ENCODE data around the gene PIEZO2. TPM values are rescaled to one million over a fixed set of nuclear protein-coding genes. Genes with fewer than 3 reads are reported as not detected.
"Not testable (repeated sequence)": the region's sequence is repeated elsewhere in the genome, so short reads cannot be mapped to it uniquely, and the experiment has no call there.

PIEZO2 gene
- total RNA-seq, 1 donor from 2014 or later = 0.46 TPM

- intact Hi-C loops (cut with DNase I) = no loop called here
- DNase-seq (ENCODE audit: low spot score) = no peak
These were observed 199.7 kb downstream of the PIEZO2 start for GRCh38 chr18:10949655-10950054.

- intact Hi-C loops (cut with DNase I) = no loop called here
- no peak for DNase-seq (ENCODE audit: low spot score)
These were observed 200.9 kb downstream of the PIEZO2 start for GRCh38 chr18:10948421-10948820.

- no peak for DNase-seq (ENCODE audit: low spot score)
- intact Hi-C loops (cut with DNase I) = no loop called here
These were observed 203.3 kb downstream of the PIEZO2 start for GRCh38 chr18:10946058-10946457.

GRCh38 chr18:10942998-10943397 is 206.4 kb downstream of the PIEZO2 start:
- DNase-seq (ENCODE audit: low spot score) = no peak
- intact Hi-C loops (cut with DNase I) = no loop called here

GRCh38 chr18:10939822-10940221 is 209.5 kb downstream of the PIEZO2 start:
- intact Hi-C loops (cut with DNase I) = no loop called here

GRCh38 chr18:10937743-10938640 is 211.4 kb downstream of the PIEZO2 start:
- intact Hi-C loops (cut with DNase I) = no loop called here
- no peak for DNase-seq (ENCODE audit: low spot score)

More at GRCh38 chr18:10939822-10940221, 209.5 kb downstream of the PIEZO2 start:
- no peak for DNase-seq (ENCODE audit: low spot score)

GRCh38 chr18:10936176-10937053 is 213.0 kb downstream of the PIEZO2 start:
- DNase-seq (ENCODE audit: low spot score) = no peak
- intact Hi-C loops (cut with DNase I) = no loop called here

GRCh38 chr18:10935588-10935987 is 213.8 kb downstream of the PIEZO2 start:
- no peak for DNase-seq (ENCODE audit: low spot score)
- intact Hi-C loops (cut with DNase I) = no loop called here

GRCh38 chr18:10933648-10934047 is 215.7 kb downstream of the PIEZO2 start:
- intact Hi-C loops (cut with DNase I); DNase-seq (ENCODE audit: low spot score): not testable (repeated sequence)

- no peak for DNase-seq (ENCODE audit: low spot score)
- intact Hi-C loops (cut with DNase I) = no loop called here
These were observed 219.3 kb downstream of the PIEZO2 start for GRCh38 chr18:10930076-10930475.

- no peak for DNase-seq (ENCODE audit: low spot score)
- intact Hi-C loops (cut with DNase I) = no loop called here
These were observed 220.5 kb downstream of the PIEZO2 start for GRCh38 chr18:10928772-10929373.

- intact Hi-C loops (cut with DNase I) = no loop called here
- DNase-seq (ENCODE audit: low spot score) = no peak
These were observed 221.2 kb downstream of the PIEZO2 start for GRCh38 chr18:10928011-10928771.

- no peak for DNase-seq (ENCODE audit: low spot score)
- intact Hi-C loops (cut with DNase I) = no loop called here
These were observed 221.9 kb downstream of the PIEZO2 start for GRCh38 chr18:10927286-10927992.

- no peak for DNase-seq (ENCODE audit: low spot score)
- intact Hi-C loops (cut with DNase I) = no loop called here
These were observed 222.7 kb downstream of the PIEZO2 start for GRCh38 chr18:10926621-10927161.

GRCh38 chr18:10924290-10924689 is 225.1 kb downstream of the PIEZO2 start:
- no peak for DNase-seq (ENCODE audit: low spot score)
- intact Hi-C loops (cut with DNase I) = no loop called here

- intact Hi-C loops (cut with DNase I) = no loop called here
These were observed 225.8 kb downstream of the PIEZO2 start for GRCh38 chr18:10923551-10924070.

GRCh38 chr18:10923141-10923540 is 226.2 kb downstream of the PIEZO2 start:
- intact Hi-C loops (cut with DNase I) = no loop called here
- DNase-seq (ENCODE audit: low spot score) = no peak

More at GRCh38 chr18:10923551-10924070, 225.8 kb downstream of the PIEZO2 start:
- DNase-seq (ENCODE audit: low spot score) = no peak

GRCh38 chr18:10922712-10923111 is 226.7 kb downstream of the PIEZO2 start:
- DNase-seq (ENCODE audit: low spot score); intact Hi-C loops (cut with DNase I): not testable (repeated sequence)

Measured in cardiac septum (tissue), 1 donor.